Measurements from ENCODE around the gene SERTAD4.

The SERTAD4 gene

DNA sequence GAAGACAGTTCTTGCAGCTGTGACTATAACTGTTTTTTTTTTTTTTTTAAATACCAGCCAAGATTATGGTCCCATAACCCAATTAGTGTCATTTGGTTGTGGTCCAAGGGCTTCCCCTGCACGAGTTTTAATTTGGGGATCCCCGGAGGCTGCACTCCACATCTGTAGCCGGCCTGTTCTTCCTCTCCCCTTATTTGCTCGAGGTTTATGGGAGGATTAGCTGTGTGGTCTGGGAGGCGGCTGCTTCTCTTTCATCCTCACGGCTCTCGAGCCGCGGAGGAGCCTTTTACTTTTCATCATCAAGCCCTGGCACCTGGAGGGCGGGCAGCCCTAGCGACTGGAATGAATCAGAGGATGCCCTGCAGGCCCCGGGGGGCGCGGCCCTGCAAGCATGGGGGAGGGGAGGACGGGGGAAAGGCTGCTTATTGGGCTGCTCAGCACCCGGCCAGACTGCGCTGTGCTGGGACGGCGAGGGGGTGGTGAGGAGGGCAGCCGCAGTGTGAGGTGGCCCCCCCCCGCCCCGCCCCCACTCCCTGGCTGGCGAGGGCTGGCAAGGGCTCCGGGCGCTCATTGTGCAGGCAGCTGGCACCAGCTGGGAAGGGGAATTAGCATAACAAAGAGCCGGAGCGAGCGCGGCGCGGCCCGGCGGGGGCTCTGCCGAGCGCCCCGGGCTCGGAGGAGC lies 18.5 kb downstream of the SERTAD4 start:
- Histone ChIP-seq H3K36me3 (ENCODE audit: control insufficient read depth, insufficient read depth, low read length) (no peaks in the 10 kb centered on the region), H3K9ac (ENCODE audit: low read depth, low read length) (no peak overlapping the region), H3K4me3 (ENCODE audit: low read depth, low read length) (peak overlapping the region; percentile 82), H3K4me1 (ENCODE audit: control insufficient read depth, insufficient read depth, low read length) (peaks cover 16% of the 10 kb centered on the region), H3K9me3 (ENCODE audit: control insufficient read depth, insufficient read depth, low read length) (no peaks in the 10 kb centered on the region), H3K27me3 (ENCODE audit: control insufficient read depth, insufficient read depth, low read length) (peaks cover 71% of the 10 kb centered on the region)

DNA sequence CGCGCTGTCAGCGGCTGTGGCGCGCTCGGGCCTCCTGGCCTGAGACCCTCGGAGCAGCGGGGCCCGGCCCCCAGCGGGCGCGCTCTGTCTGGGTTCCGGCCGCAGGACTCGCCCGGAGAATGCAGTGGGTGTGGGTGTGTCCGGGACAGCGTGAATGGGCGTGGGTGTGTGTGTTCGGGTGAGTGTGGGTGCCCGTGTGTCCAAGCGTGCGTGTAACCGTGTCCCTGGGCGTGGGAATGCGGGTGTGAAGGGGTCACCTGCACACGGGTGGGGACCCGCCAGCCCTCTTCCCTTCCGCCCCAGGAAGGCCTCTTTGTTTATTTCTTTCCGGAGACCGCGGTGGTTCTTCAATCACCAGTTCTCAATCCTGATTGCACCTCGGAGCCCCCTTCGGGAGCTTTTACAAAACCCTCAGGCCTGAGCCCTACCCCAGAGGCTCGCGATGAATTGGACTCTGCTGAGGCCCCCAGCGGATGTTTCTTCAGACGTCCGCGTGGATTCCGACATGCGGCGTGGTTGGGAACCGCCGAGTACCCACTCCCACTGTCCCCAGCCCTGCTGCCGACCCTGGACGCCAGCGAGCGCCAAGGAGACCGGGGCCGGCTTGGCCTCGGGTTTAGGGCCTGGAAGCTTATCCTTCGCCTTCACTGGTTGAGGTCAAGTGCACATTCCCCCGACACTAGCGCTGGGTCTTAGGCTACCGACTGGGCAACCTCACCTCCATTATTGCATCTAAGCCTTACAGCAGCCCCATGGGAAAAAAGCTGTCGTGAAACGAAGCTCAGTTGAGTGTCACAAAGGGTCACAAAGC lies 19.3 kb downstream of the SERTAD4 start:
- H3K9ac ChIP-seq (ENCODE audit: low read depth, low read length): no peak overlapping the region
- H3K9me3 ChIP-seq (ENCODE audit: control insufficient read depth, insufficient read depth, low read length): no peaks in the 10 kb centered on the region
- peak overlapping the region; percentile 82 for H3K4me3 ChIP-seq (ENCODE audit: low read depth, low read length)
- peaks cover 69% of the 10 kb centered on the region for H3K27me3 ChIP-seq (ENCODE audit: control insufficient read depth, insufficient read depth, low read length)
- H3K4me1 ChIP-seq (ENCODE audit: control insufficient read depth, insufficient read depth, low read length): peaks cover 16% of the 10 kb centered on the region
- no peaks in the 10 kb centered on the region for H3K36me3 ChIP-seq (ENCODE audit: control insufficient read depth, insufficient read depth, low read length)

GRCh38 chr1:210252621-210253051 lies 20.0 kb downstream of the SERTAD4 start:
- Histone ChIP-seq H3K36me3 (ENCODE audit: control insufficient read depth, insufficient read depth, low read length) (no peaks in the 10 kb centered on the region), H3K9me3 (ENCODE audit: control insufficient read depth, insufficient read depth, low read length) (no peaks in the 10 kb centered on the region), H3K27me3 (ENCODE audit: control insufficient read depth, insufficient read depth, low read length) (peaks cover 61% of the 10 kb centered on the region), H3K4me3 (ENCODE audit: low read depth, low read length) (peak overlapping the region; percentile 82), H3K4me1 (ENCODE audit: control insufficient read depth, insufficient read depth, low read length) (peaks cover 16% of the 10 kb centered on the region), H3K9ac (ENCODE audit: low read depth, low read length) (no peak overlapping the region)

DNA sequence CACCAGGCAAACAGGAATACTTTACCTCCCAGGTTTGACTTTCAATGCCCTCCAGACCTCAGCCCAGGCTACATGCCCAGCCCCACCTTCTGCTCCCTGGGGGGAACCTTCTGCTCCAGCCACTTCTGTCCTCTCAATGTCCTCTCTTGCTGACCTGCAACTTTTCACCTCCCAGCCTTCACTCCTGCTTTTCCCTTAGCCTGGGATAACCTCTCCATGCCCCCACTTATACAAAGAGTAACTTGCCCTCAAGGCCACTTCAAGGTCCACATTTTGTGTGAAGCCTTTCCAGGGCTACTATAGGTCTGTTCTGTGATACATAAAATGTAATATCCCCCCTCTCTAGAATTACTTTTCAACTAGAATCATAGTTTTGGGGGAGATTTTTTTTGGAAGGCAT lies 21.7 kb downstream of the SERTAD4 start:
- H3K36me3 ChIP-seq (ENCODE audit: control insufficient read depth, insufficient read depth, low read length): no peaks in the 10 kb centered on the region
- H3K27me3 ChIP-seq (ENCODE audit: control insufficient read depth, insufficient read depth, low read length): peaks cover 53% of the 10 kb centered on the region
- no peak overlapping the region for H3K9ac ChIP-seq (ENCODE audit: low read depth, low read length)
- peaks cover 16% of the 10 kb centered on the region for H3K4me1 ChIP-seq (ENCODE audit: control insufficient read depth, insufficient read depth, low read length)
- H3K9me3 ChIP-seq (ENCODE audit: control insufficient read depth, insufficient read depth, low read length): no peaks in the 10 kb centered on the region
- no peak overlapping the region for H3K4me3 ChIP-seq (ENCODE audit: low read depth, low read length)

- no peak overlapping the region for H3K4me3 ChIP-seq (ENCODE audit: low read depth, low read length)
- no peaks in the 10 kb centered on the region for H3K9me3 ChIP-seq (ENCODE audit: control insufficient read depth, insufficient read depth, low read length)
- peaks cover 38% of the 10 kb centered on the region for H3K27me3 ChIP-seq (ENCODE audit: control insufficient read depth, insufficient read depth, low read length)
- peaks cover 11% of the 10 kb centered on the region for H3K4me1 ChIP-seq (ENCODE audit: control insufficient read depth, insufficient read depth, low read length)
- no peaks in the 10 kb centered on the region for H3K36me3 ChIP-seq (ENCODE audit: control insufficient read depth, insufficient read depth, low read length)
- no peak overlapping the region for H3K9ac ChIP-seq (ENCODE audit: low read depth, low read length)
Measured at GRCh38 chr1:210257698-210258529, 25.3 kb downstream of the SERTAD4 start.

GRCh38 chr1:210259561-210259960 lies 27.0 kb downstream of the SERTAD4 start:
- Histone ChIP-seq H3K4me3 (ENCODE audit: low read depth, low read length) (no peak overlapping the region), H3K9ac (ENCODE audit: low read depth, low read length) (no peak overlapping the region), H3K36me3 (ENCODE audit: control insufficient read depth, insufficient read depth, low read length) (no peaks in the 10 kb centered on the region), H3K27me3 (ENCODE audit: control insufficient read depth, insufficient read depth, low read length) (peaks cover 29% of the 10 kb centered on the region), H3K9me3 (ENCODE audit: control insufficient read depth, insufficient read depth, low read length) (no peaks in the 10 kb centered on the region), H3K4me1 (ENCODE audit: control insufficient read depth, insufficient read depth, low read length) (peaks cover under 1% of the 10 kb centered on the region)

GRCh38 chr1:210260096-210260495 lies 27.5 kb downstream of the SERTAD4 start:
- no peak overlapping the region for H3K4me3 ChIP-seq (ENCODE audit: low read depth, low read length)
- peaks cover 26% of the 10 kb centered on the region for H3K27me3 ChIP-seq (ENCODE audit: control insufficient read depth, insufficient read depth, low read length)
- no peaks in the 10 kb centered on the region for H3K36me3 ChIP-seq (ENCODE audit: control insufficient read depth, insufficient read depth, low read length)
- H3K9me3 ChIP-seq (ENCODE audit: control insufficient read depth, insufficient read depth, low read length): no peaks in the 10 kb centered on the region
- no peak overlapping the region for H3K9ac ChIP-seq (ENCODE audit: low read depth, low read length)
- H3K4me1 ChIP-seq (ENCODE audit: control insufficient read depth, insufficient read depth, low read length): peaks cover 5% of the 10 kb centered on the region

- Histone ChIP-seq H3K27me3 (ENCODE audit: control insufficient read depth, insufficient read depth, low read length) (peaks cover 13% of the 10 kb centered on the region), H3K4me3 (ENCODE audit: low read depth, low read length) (no peak overlapping the region), H3K9ac (ENCODE audit: low read depth, low read length) (no peak overlapping the region), H3K36me3 (ENCODE audit: control insufficient read depth, insufficient read depth, low read length) (no peaks in the 10 kb centered on the region), H3K4me1 (ENCODE audit: control insufficient read depth, insufficient read depth, low read length) (peaks cover 6% of the 10 kb centered on the region), H3K9me3 (ENCODE audit: control insufficient read depth, insufficient read depth, low read length) (no peaks in the 10 kb centered on the region)
Measured at GRCh38 chr1:210262167-210262896, 29.7 kb downstream of the SERTAD4 start.

GRCh38 chr1:210262897-210263272 lies 30.3 kb downstream of the SERTAD4 start:
- Histone ChIP-seq H3K27me3 (ENCODE audit: control insufficient read depth, insufficient read depth, low read length) (peaks cover 13% of the 10 kb centered on the region), H3K36me3 (ENCODE audit: control insufficient read depth, insufficient read depth, low read length) (no peaks in the 10 kb centered on the region), H3K4me3 (ENCODE audit: low read depth, low read length) (no peak overlapping the region), H3K4me1 (ENCODE audit: control insufficient read depth, insufficient read depth, low read length) (peaks cover 6% of the 10 kb centered on the region), H3K9ac (ENCODE audit: low read depth, low read length) (no peak overlapping the region), H3K9me3 (ENCODE audit: control insufficient read depth, insufficient read depth, low read length) (no peaks in the 10 kb centered on the region)

- H3K9ac ChIP-seq (ENCODE audit: low read depth, low read length): peak overlapping the region; percentile 3
- peaks cover 13% of the 10 kb centered on the region for H3K27me3 ChIP-seq (ENCODE audit: control insufficient read depth, insufficient read depth, low read length)
- H3K9me3 ChIP-seq (ENCODE audit: control insufficient read depth, insufficient read depth, low read length): no peaks in the 10 kb centered on the region
- H3K4me1 ChIP-seq (ENCODE audit: control insufficient read depth, insufficient read depth, low read length): peaks cover 6% of the 10 kb centered on the region
- H3K36me3 ChIP-seq (ENCODE audit: control insufficient read depth, insufficient read depth, low read length): no peaks in the 10 kb centered on the region
- no peak overlapping the region for H3K4me3 ChIP-seq (ENCODE audit: low read depth, low read length)
Measured at GRCh38 chr1:210263963-210264362, 31.4 kb downstream of the SERTAD4 start.

Data from iPS-15b (cell line).